Upper lobe of left lung (tissue), 6 donors: Measurements from ENCODE around the gene SLC51B. TPM values are rescaled to one million over a fixed set of nuclear protein-coding genes. Genes with fewer than 3 reads are reported as not detected.
A peak's percentile ranks its signal among the peaks of the same experiment; 100 is the strongest.

Experiments used
- ATAC-seq, 2 donors: fragments of 200-7000 bp; cut with Tn5 transposase; one replicate each; pipeline ENCODE4 v1.9.1; 2022; ENCODE audit warnings: mild to moderate bottlenecking in 2 of 2, moderate library complexity in 2 of 2; ENCODE audit not compliant: low FRiP score in 2 of 2
- DNase-seq, 2 donors: peaks; one replicate each; pipeline ENCODE4 v3.0.0-alpha.2; 2019 to 2020
- H3K27ac ChIP-seq, 4 donors: fragments of 200-600 bp; sonication (generic); one replicate each; pipeline ENCODE4 v1.5.1; 2016 to 2019
- H3K27me3 ChIP-seq, 4 donors: fragments of 200-600 bp; sonication (generic); one replicate each; pipeline ENCODE4 v1.5.1; 2017 to 2019
- H3K36me3 ChIP-seq, 4 donors: fragments of 200-600 bp; sonication (generic); one replicate each; pipeline ENCODE4 v1.5.1; 2016 to 2019
- H3K4me1 ChIP-seq, 4 donors: fragments of 200-600 bp; sonication (generic); one replicate each; pipeline ENCODE4 v1.5.1; 2018 to 2019
- H3K4me3 ChIP-seq, 4 donors: fragments of 200-600 bp; sonication (generic); one replicate each; pipeline ENCODE4 v1.5.1; 2017 to 2019; ENCODE audit warnings: mild to moderate bottlenecking in 2 of 4, moderate library complexity in 1 of 4
- H3K9me3 ChIP-seq, 4 donors: fragments of 200-600 bp; sonication (generic); one replicate each; pipeline ENCODE4 v1.5.1; 2018 to 2019
- CTCF ChIP-seq, 6 experiments: fragments of 450-650 bp in 4 of 6; fragments of 200-600 bp in 2 of 6; sonication (generic) in 2 of 6; IDR thresholded peaks; one replicate each; pipeline ENCODE4 v1.5.1; 2016 to 2019; ENCODE audit warnings: antibody characterized with exemption in 6 of 6
- EP300 ChIP-seq, 4 donors: sonication (generic); formaldehyde crosslinking; IDR thresholded peaks; one replicate each; pipeline ENCODE4 v1.5.1; 2017; ENCODE audit warnings: antibody characterized with exemption in 4 of 4, control low read depth in 2 of 4
- POLR2A ChIP-seq, 4 donors: fragments of 450-650 bp; IDR thresholded peaks; one replicate each; pipeline ENCODE4 v1.5.1; 2016 to 2017; ENCODE audit warnings: antibody characterized with exemption in 4 of 4, mild to moderate bottlenecking in 2 of 4
- POLR2AphosphoS5 ChIP-seq, 2 donors: sonication (generic); formaldehyde crosslinking; IDR thresholded peaks; one replicate each; pipeline ENCODE4 v1.5.1; 2017; ENCODE audit warnings: antibody characterized with exemption in 2 of 2
- WGBS, 2 donors: methylation state at CpG; one replicate each; pipeline ENCODE4 v1.1.5; 2017 to 2018; 5-methylcytosine and 5-hydroxymethylcytosine counted together
- total RNA-seq, 6 donors: library from RNA; depleted of rRNA in 4 of 6; stranded (reverse); fragments of >200 nt in 4 of 6; gene quantifications; one replicate each; pipeline versions ENCODE4 v1.1.0 to v1.2.1, GENCODE V29; 2016 to 2021
- donor health status: DM: no; HTN: no; CAD: no; lungs with moderate emphysema.
- donor health status: DM: no; HTN: yes; CAD: no; lungs with severe emphysema.

Gene SLC51B
- total RNA-seq, 6 donors from 2014 or later = 0.69 to 6.6 (median 4.4) TPM; not detected in 2

GRCh38 chr15:65081758-65082157 lies 36.6 kb downstream of the SLC51B start:
- Histone ChIP-seq H3K27me3 (peaks cover 0 to 12% (median 2%) of the 10 kb centered on the region in 4 donors), H3K27ac (peak overlapping the region; percentile 17 to 69 (median 62)), H3K36me3 (no peaks in the 10 kb centered on the region), H3K4me1 (peaks cover 40 to 55% (median 48%) of the 10 kb centered on the region in 4 donors), H3K4me3 (no peak overlapping the region), H3K9me3 (no peaks in the 10 kb centered on the region)
- no peak for ATAC-seq
- 64 to 68% methylated on average over 3 to 5 of the region's 5 CpGs for WGBS, 2 donors
- no peak for DNase-seq
- TF ChIP-seq POLR2A (IDR thresholded peaks at IDR 0.05) (no peak), EP300 (IDR thresholded peaks at IDR 0.05) (no peak), CTCF (IDR thresholded peaks at IDR 0.05) (no peak), POLR2AphosphoS5 (IDR thresholded peaks at IDR 0.05) (no peak)

GRCh38 chr15:65082303-65082953 lies 37.2 kb downstream of the SLC51B start:
- no peaks in the 10 kb centered on the region for H3K9me3 ChIP-seq
- H3K27me3 ChIP-seq = peaks cover 0 to 5% (median under 1%) of the 10 kb centered on the region in 4 donors
- DNase-seq (peak in 1 of 2 donors; percentile 58), ATAC-seq (no peak)
- H3K4me3 ChIP-seq = no peak overlapping the region
- peak overlapping the region; percentile 17 to 69 (median 62) for H3K27ac ChIP-seq
- TF ChIP-seq POLR2A (IDR thresholded peaks at IDR 0.05) = peak in 1 of 4 donors; percentile 22
- TF ChIP-seq POLR2AphosphoS5 (IDR thresholded peaks at IDR 0.05) = no peak
- no peak for TF ChIP-seq CTCF (IDR thresholded peaks at IDR 0.05)
- no peak for TF ChIP-seq EP300 (IDR thresholded peaks at IDR 0.05)
- no peaks in the 10 kb centered on the region for H3K36me3 ChIP-seq
- WGBS, 2 donors = 6 to 11% methylated on average over 7 of the region's 7 CpGs
- H3K4me1 ChIP-seq = peaks cover 47 to 62% (median 55%) of the 10 kb centered on the region in 4 donors

DNA sequence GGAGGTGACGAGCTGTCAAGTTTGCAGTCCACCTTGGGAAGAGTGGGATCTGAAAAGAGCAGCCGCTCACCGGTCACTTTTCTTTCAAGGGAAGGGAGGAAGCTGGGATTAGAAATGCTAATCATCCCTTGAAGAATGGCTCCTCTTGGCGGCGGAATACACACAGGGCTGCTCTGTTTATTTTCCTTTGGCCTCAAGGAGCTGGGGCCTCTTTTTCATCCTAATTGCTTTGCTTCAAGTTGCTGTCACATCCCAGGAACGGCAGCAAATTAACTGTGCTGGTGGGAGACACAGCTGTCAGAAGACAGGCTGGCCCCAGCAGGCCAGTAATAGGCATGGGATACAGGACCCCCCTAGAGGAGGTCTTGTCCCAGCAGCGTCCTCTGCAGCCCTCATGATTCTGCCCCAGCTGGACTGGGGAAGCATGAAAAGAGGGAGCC lies 38.1 kb downstream of the SLC51B start:
- no peak for DNase-seq
- H3K4me1 ChIP-seq = peaks cover 52 to 66% (median 57%) of the 10 kb centered on the region in 4 donors
- H3K36me3 ChIP-seq = no peaks in the 10 kb centered on the region
- TF ChIP-seq CTCF (IDR thresholded peaks at IDR 0.05) = peak in 3 of 6 experiments; percentile 16 to 25 (median 24)
- no peak for TF ChIP-seq POLR2A (IDR thresholded peaks at IDR 0.05)
- no peak for TF ChIP-seq EP300 (IDR thresholded peaks at IDR 0.05)
- peak in 1 of 2 donors; percentile 24 for TF ChIP-seq POLR2AphosphoS5 (IDR thresholded peaks at IDR 0.05)
- no peak for ATAC-seq
- no peak overlapping the region for H3K4me3 ChIP-seq
- WGBS, 2 donors = 31 to 40% methylated on average over 7 of the region's 7 CpGs
- H3K9me3 ChIP-seq = no peaks in the 10 kb centered on the region
- H3K27ac ChIP-seq = peak overlapping the region in 3 of 4 donors; percentile 21 to 87 (median 27)
- no peaks in the 10 kb centered on the region for H3K27me3 ChIP-seq

DNA sequence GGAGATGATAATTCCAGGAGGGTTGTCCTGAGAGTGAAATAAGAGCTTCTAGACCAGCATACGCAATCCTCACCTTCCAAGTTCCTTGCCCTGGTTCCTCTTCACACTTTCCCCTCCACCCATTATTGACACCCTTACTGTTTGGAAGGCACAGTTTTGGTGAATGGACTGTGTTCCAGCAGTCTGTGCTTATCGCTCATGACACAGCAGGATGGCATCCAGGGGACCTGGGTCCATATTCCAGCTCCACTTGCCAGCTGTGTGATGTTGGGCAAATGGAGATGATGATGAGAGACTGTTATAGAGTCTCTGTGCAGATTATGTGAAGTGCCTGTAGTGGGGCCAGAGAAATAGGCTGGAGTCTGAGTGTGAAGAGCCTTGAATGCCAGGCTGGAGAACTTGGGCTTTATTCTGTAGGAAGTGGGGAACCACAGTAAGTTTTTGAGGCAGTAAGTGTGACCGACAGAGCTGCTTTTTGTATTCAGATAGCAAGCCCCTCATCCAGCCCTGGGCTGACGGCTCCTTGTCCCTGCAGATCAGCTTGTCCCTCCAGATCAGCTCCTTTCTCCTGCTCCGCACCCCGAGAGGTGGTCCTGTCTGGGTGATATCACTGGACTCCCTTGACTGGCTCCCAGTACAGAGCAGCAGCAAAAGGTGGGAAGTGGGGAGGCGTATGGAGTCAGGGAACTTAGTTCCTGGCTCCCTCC lies 39.5 kb downstream of the SLC51B start:
- Histone ChIP-seq H3K4me1 (peaks cover 57 to 80% (median 71%) of the 10 kb centered on the region in 4 donors), H3K4me3 (no peak overlapping the region), H3K27ac (peak overlapping the region; percentile 57 to 87 (median 66)), H3K9me3 (no peaks in the 10 kb centered on the region), H3K36me3 (no peaks in the 10 kb centered on the region), H3K27me3 (no peaks in the 10 kb centered on the region)
- 83% methylated on average over 7 of the region's 7 CpGs for WGBS, 2 donors
- DNase-seq (no peak), ATAC-seq (no peak)
- TF ChIP-seq EP300 (IDR thresholded peaks at IDR 0.05) (no peak), POLR2A (IDR thresholded peaks at IDR 0.05) (no peak), CTCF (IDR thresholded peaks at IDR 0.05) (no peak), POLR2AphosphoS5 (IDR thresholded peaks at IDR 0.05) (no peak)
